HAP-1 (cell line): ENCODE results near the gene PPP6R2.

Experiments used
- DNase-seq, 2 experiments: peaks; one replicate each; pipeline ENCODE4 v3.0.0-alpha.2; 2016 to 2020; ENCODE audit warnings: low spot score in 2 of 2
- H3K27me3 ChIP-seq: fragments of 250-450 bp; sonication (Bioruptor Pico); 2 replicates; pipeline ENCODE4 v1.5.1; 2020; ENCODE audit warnings: low read depth, mild to moderate bottlenecking, moderate library complexity
- H3K36me3 ChIP-seq: fragments of 250-450 bp; sonication (Bioruptor Pico); replicated peaks from 2 replicates; pipeline ENCODE4 v1.5.1; 2020; ENCODE audit warnings: mild to moderate bottlenecking
- H3K4me1 ChIP-seq: fragments of 250-450 bp; sonication (Bioruptor Pico); 2 replicates; pipeline ENCODE4 v1.5.1; 2020; ENCODE audit warnings: mild to moderate bottlenecking
- H3K4me3 ChIP-seq: fragments of 250-450 bp; sonication (Bioruptor Pico); 2 replicates; pipeline ENCODE4 v1.5.1; 2020; ENCODE audit warnings: mild to moderate bottlenecking, moderate library complexity
- H3K9me3 ChIP-seq: fragments of 250-450 bp; sonication (Bioruptor Pico); 2 replicates; pipeline ENCODE4 v1.5.1; 2020; ENCODE audit warnings: mild to moderate bottlenecking, moderate library complexity
- in situ Hi-C: fragments of 300-500 bp; cut with MboI; formaldehyde crosslinking; loops from 3 replicates; pipeline ENCODE4 v1.14.3; 2020; ENCODE audit warnings: low sequenced_read_pairs, inconsistent platforms, mixed read lengths

PPP6R2 gene

DNA sequence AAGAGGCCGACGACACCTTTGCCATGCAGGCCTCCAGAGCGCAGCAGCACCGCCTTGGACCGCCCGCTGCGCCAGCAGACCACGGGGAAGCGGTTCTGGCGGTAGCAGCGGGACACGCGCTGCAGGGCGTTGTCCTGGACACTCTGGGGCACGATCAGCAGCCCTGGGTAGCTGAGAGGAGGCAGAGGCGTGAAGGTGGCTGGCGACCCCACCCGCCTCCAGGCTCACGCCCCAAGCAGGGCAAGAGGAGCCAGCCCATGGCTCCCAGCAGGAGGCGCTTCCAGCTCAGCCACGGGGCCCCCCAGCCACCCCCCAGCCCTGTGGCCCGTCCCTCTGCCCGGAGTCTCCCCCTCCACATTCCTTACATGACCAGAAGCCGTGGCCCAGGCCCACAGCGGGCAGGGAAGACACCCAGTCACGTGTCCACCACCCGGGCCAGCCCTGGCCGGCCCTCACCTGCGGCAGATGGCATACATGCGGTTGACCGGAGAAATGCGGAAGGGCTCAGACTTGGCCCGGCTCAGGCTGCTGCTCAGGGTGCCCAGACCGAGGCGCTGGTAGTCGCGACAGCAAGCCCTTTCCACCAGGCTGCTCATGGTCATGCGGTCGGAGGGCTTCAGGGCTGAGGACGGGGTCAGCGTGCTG, 116.5 kb downstream of the PPP6R2 start:
- in situ Hi-C loops = no loop called here
- H3K36me3 ChIP-seq = peaks cover 83% of the 10 kb centered on the region
- H3K4me1 ChIP-seq = no peaks in the 10 kb centered on the region
- DNase-seq = no peak
- H3K4me3 ChIP-seq = no peak overlapping the region
- no peaks in the 10 kb centered on the region for H3K9me3 ChIP-seq
- no peaks in the 10 kb centered on the region for H3K27me3 ChIP-seq

DNA sequence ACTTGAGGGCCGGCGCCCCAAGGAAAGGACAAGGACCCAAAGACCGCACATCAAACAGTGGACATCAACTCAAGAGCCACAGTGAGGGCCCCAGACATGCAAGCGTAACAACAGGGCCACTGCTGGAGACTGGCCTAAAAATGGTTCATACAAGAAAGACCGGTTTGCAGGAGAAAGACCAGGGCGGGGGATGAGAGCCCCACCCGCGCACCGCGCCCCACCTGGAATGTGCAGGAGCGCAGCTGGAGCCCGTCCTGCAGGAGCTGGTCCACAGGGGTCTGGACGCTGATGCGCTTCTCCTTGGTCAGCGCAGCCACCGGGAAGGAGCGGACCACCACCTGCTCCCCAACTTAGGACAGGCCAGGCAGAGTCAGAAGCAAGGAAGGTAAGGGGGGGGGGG, 117.8 kb downstream of the PPP6R2 start:
- no peak for DNase-seq
- no peaks in the 10 kb centered on the region for H3K4me1 ChIP-seq
- H3K4me3 ChIP-seq = no peak overlapping the region
- H3K9me3 ChIP-seq = no peaks in the 10 kb centered on the region
- no peaks in the 10 kb centered on the region for H3K27me3 ChIP-seq
- peaks cover 83% of the 10 kb centered on the region for H3K36me3 ChIP-seq
- in situ Hi-C loops = no loop called here

DNA sequence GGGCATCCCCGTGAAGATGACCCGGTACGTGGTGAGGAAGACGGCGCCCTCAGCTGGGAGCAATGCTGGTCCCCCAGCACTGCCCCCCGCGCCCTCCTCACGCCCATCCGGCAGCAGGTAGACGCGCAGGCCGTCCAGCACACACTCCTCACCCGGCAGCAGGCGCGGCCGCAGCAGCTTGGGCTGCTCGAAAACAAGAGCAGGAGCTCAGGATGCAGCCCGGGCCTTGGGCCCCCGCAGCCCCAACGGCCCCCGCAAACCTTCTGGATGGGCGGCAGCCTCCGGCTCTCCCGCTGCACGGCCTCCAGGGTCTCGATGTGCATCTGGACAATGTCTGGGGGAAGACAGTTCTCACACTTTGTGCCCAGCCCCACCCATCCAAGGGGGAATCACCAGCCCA, 118.4 kb downstream of the PPP6R2 start:
- peaks cover 86% of the 10 kb centered on the region for H3K36me3 ChIP-seq
- in situ Hi-C loops = no loop called here

DNA sequence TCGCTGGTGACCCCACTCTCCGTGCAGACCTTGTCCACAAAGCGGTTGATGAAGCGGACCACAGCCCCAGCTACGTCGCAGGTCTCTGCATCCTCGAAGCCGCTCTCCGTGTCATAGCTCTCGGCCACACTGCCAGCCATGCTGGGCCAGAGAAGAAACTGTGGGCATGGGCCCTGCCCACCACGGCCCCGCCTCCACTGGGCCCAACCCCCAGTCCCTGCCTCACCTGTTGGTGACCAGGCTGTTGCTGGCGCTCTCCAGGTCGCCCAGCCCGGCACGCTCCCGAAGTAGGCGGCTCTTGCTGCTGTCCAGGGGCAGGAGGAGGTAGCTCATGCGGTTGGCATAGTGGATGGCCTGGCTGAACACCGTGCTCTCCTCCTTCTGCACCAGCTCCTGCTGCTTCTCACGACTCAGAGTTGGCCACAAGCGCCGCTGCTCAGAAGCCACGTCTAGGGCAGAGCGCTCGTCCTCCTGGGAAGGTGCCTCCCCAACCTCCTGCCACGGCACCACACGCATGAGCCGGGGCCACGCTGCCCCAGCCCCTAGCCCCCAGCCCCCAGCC, 118.9 kb downstream of the PPP6R2 start:
- Histone ChIP-seq H3K4me3 (no peak overlapping the region), H3K9me3 (no peaks in the 10 kb centered on the region), H3K4me1 (no peaks in the 10 kb centered on the region), H3K36me3 (peaks cover 86% of the 10 kb centered on the region), H3K27me3 (no peaks in the 10 kb centered on the region)
- in situ Hi-C loops = no loop called here
- DNase-seq = no peak

More for the DNA sequence above, 118.4 kb downstream of the PPP6R2 start:
- Histone ChIP-seq H3K27me3 (no peaks in the 10 kb centered on the region), H3K4me3 (no peak overlapping the region), H3K4me1 (no peaks in the 10 kb centered on the region), H3K9me3 (no peaks in the 10 kb centered on the region)
- no peak for DNase-seq

DNA sequence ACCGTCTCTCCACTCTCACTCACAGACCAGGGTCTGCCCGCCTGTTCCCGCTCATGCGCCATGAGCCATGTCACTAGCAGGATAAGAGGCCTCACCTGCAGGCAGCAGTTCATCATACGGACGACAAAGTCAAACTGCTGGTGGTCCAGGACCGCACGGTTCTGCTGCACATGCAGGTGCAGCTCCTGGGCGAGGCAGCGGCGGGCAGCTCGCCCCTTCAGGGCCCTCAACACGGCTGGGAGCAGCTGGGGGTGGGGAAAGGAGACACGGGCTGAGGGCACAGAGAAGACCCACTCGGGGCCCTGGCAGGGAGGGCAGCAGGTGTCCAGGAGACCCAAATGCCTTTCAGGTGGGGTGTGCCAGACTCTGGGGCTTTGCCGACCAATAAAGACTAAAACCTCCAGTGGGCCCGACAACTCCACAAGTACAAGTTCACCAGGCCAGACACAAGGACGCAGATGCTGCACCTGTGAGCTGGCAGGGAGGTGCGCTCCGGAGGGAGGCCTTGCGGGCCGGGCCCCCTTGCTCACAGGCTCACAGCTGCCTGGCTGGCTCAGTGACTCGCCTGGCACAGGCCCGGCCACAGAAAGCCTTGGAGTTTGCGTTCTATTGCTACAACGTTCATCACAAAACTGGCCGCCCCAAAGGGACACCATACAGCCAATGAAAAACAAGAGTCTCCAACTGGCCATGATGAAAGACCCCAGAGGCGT, 120.2 kb downstream of the PPP6R2 start:
- DNase-seq = no peak
- H3K36me3 ChIP-seq = peaks cover 86% of the 10 kb centered on the region
- no peaks in the 10 kb centered on the region for H3K9me3 ChIP-seq
- in situ Hi-C loops = no loop called here
- no peaks in the 10 kb centered on the region for H3K27me3 ChIP-seq
- no peaks in the 10 kb centered on the region for H3K4me1 ChIP-seq
- H3K4me3 ChIP-seq = no peak overlapping the region

DNA sequence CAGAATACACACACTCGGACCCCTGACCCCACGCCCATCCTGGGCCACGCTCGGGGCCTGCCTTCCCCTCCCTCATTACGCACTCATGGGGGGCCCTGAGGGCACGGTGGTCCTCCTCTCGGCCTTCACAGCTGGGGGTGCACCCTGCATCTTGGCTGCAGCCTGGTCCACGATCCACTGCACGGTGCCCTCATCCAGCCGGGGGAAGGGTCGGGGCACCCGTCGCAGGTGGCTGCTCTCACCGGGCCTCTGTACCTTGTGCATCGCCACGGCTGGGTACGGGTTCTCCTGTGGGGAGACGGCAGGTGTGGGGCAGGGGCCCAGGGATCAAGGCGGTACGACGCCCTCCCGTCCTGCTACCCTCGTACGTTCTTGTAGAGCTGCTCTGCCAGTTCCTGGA, 121.3 kb downstream of the PPP6R2 start:
- no peaks in the 10 kb centered on the region for H3K4me1 ChIP-seq
- H3K4me3 ChIP-seq = no peak overlapping the region
- no peaks in the 10 kb centered on the region for H3K9me3 ChIP-seq
- DNase-seq = no peak
- in situ Hi-C loops = no loop called here
- no peaks in the 10 kb centered on the region for H3K27me3 ChIP-seq
- peaks cover 75% of the 10 kb centered on the region for H3K36me3 ChIP-seq

DNA sequence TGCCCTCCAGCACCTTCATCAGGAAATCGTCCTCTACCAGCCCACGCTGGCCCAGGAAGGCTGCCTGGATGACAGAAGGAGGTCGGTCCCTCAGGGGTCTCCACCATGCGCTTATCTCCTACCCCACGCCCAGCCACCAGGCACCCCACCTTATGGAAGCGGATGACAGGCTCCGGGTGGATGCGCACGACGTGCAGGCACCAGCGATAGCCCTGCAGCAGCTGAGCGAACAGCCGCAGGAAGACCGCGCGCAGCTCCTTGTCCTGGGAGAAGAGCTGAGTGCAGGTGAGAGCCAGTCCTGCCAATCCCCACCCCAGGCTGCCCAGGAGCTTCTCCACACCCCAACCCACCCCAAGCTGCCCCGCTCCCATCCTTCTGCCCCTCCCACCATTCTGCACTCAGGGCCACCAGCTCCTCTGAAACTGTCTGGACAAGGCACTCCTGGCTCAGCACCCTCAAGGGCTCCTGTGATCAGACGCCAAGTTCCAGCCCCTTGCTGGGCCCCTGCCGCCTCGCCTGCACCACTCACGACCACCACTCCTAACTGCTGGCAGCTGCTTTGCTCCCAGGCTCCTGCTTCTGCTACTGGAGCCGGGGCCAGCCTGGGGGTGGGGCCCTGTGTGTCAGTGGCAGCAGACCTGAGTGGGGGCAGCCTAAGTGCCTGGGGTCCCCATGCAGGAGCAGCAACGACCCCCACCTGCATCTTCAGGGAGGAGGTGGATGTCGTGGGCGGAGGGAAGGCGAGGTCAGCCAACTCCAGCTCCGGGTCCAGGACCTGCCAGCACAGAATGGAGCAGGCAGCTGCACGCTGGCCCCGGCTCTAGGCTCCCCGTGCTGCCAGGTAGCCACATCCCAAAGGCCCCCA, 122.2 kb downstream of the PPP6R2 start:
- H3K36me3 ChIP-seq = peaks cover 67% of the 10 kb centered on the region
- in situ Hi-C loops = no loop called here
- DNase-seq = no peak
- H3K4me3 ChIP-seq = no peak overlapping the region
- no peaks in the 10 kb centered on the region for H3K4me1 ChIP-seq
- H3K9me3 ChIP-seq = no peaks in the 10 kb centered on the region
- no peaks in the 10 kb centered on the region for H3K27me3 ChIP-seq

DNA sequence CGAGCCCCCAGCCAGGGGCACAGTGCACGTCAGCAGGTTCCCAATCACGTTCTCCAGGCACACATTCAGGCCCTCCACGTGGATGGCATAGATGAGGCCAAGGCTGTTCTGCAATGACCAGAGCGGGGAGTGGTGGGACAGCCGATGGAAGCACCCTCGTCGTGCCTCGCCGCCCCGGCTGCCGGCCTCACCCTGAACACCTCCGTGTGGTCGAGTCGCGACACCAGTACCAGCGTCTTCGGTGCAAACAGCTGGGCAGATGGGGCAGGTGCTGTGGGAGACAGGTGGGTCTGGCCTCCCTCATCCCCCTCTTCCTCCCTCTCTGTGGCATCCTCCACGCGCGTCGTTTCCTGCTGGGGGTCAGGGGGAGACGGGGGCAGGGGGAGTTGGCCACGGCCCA, 124.2 kb downstream of the PPP6R2 start:
- H3K4me3 ChIP-seq = no peak overlapping the region
- peaks cover 51% of the 10 kb centered on the region for H3K36me3 ChIP-seq
- H3K9me3 ChIP-seq = no peaks in the 10 kb centered on the region
- DNase-seq = no peak
- H3K27me3 ChIP-seq = no peaks in the 10 kb centered on the region
- no peaks in the 10 kb centered on the region for H3K4me1 ChIP-seq
- in situ Hi-C loops = no loop called here

DNA sequence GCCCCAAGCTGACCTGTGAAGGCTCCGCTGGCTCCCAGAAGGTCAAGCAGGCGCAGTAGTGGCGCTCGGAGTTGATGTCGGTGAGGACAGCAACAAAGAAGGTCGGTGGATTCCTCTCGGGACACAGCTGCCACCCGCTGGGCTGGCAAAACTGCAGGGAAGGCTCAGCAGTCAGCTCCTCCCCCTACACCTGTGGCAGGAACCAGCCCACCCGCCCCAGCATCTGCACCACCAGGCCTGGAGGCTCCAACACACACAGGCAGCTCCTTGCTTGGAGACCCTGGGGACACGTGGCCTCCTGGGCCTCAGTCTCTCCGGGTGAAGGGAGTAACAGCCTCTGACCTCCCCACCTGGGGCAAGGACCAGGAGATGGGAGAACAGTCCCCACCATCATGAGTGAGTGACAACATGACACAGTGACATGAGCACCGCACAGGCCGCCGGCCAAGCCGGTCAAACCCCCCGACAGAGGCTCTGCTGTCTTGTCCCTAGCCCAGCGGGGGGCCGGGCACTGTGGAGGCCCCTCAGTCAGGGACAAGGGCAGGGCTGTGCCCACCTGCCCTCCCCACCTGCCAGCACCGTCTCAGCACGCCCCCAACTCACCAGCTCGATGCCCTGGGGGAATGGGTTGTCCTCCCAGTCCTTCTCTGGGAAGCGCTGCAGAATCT, 124.8 kb downstream of the PPP6R2 start:
- in situ Hi-C loops = no loop called here
- DNase-seq = no peak
- H3K4me1 ChIP-seq = no peaks in the 10 kb centered on the region
- no peak overlapping the region for H3K4me3 ChIP-seq
- H3K36me3 ChIP-seq = peaks cover 54% of the 10 kb centered on the region
- H3K9me3 ChIP-seq = no peaks in the 10 kb centered on the region
- H3K27me3 ChIP-seq = no peaks in the 10 kb centered on the region

DNA sequence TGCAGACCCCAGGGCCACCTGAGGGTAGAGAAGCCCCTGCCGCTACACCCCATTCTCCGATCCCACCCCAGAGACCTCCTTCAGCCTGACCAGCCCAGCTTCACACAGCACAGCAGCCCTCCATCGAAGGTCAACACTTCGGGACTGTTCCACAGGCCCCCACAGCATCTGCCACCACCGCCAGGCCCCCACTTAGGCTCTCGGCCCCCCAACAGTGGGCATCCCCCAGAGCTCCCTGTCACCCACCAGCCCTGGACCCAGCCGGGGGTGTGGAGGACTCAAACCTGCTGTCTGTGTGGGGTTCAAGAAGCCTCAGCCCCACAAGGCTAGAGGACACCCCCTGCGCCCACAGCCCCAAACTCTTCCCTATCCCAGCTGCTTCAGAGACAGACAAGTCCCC, 125.5 kb downstream of the PPP6R2 start:
- peaks cover 5% of the 10 kb centered on the region; the same call in 1 of the 2 replicates for H3K4me1 ChIP-seq
- in situ Hi-C loops = no loop called here

DNA sequence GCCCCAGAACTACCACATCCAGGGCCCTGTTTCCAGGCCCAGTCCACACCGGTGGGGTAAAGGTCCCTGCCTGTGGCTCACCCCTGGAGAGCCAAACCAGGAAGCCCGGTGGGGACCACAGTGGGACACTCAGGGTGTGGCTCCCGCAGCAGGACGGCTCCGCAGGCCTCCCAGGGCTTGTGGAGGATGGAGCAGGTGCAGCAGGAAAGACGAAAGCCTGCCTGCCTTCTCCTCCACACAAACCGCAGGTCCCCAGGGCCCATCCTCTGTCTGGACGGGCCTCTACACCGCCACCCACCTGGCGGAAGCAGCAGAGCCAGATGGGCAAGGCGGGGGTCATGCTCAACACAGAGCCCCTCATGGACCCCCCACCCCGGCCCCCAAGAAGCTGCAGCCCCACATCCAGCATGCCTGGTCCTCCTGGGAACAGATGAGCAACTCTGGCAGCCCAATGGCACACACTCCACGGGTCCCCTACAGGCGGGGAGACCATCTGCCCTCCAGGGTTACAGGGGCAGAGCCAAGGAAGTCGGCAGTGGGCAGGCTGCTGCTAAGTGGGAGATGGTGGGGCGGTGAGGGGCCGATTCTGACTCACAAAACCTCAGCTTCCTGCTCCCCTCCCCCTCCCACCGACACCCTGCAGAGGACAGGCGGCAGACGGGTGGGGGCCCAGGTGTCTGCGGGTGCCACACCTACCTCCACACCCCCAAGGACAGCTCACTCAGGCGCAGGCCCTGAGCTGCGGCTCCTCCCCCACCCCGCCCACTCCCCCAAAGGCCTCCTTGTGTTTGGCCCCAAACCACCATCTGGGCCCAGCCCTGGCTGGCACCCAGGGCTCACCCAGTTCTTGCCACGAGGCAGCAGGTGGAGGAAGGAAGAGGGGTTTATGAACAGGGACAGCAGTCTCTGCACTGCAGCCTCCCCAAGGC, 126.5 kb downstream of the PPP6R2 start:
- H3K4me3 ChIP-seq = no peak overlapping the region
- no peaks in the 10 kb centered on the region for H3K27me3 ChIP-seq
- peaks cover 7% of the 10 kb centered on the region; the same call in 1 of the 2 replicates for H3K4me1 ChIP-seq
- DNase-seq = no peak
- H3K36me3 ChIP-seq = peaks cover 44% of the 10 kb centered on the region
- in situ Hi-C loops = no loop called here
- no peaks in the 10 kb centered on the region for H3K9me3 ChIP-seq

More for the DNA sequence above, 125.5 kb downstream of the PPP6R2 start:
- Histone ChIP-seq H3K4me3 (no peak overlapping the region), H3K9me3 (no peaks in the 10 kb centered on the region), H3K27me3 (no peaks in the 10 kb centered on the region), H3K36me3 (peaks cover 54% of the 10 kb centered on the region)
- no peak for DNase-seq

DNA sequence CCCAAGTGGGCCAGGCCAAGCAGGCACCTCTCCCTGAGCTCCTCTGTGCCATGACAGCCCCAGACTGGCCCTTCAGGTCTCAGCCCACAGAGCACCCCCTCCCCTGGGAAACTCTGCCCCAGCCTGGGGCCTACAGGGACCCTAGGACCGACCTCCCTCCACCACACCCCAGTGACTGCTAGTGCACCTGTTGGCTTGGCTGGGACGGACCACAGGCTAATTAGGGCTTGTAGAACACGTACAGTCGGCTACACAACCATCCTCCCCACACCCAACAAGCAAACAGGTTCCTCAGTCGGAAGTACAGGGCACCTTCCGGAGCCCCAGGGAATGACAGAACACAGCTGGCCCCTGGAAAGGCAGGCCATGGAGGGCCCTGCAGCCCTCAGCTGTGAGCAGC, 127.4 kb downstream of the PPP6R2 start:
- Histone ChIP-seq H3K4me3 (no peak overlapping the region), H3K9me3 (no peaks in the 10 kb centered on the region), H3K4me1 (peaks cover 11% of the 10 kb centered on the region), H3K36me3 (peaks cover 35% of the 10 kb centered on the region), H3K27me3 (no peaks in the 10 kb centered on the region)
- no peak for DNase-seq
- in situ Hi-C loops = no loop called here
